Mesenchymal stem cell (in vitro differentiated cells and primary cell): ENCODE data around the gene AUTS2.

Experiments
- DNase-seq: peaks from one replicate; pipeline ENCODE4 v3.0.0-alpha.2; 2013
- H2AFZ ChIP-seq: one replicate; pipeline ENCODE4 v1.6.1; 2013; ENCODE audit warnings: low read depth, mild to moderate bottlenecking, control low read depth, inconsistent platforms, low read length, moderate library complexity
- H2AK5ac ChIP-seq: 2 replicates; pipeline ENCODE4 v1.6.1; 2013; ENCODE audit warnings: low read length, moderate library complexity, mild to moderate bottlenecking, inconsistent platforms; ENCODE audit not compliant: severe bottlenecking
- H2BK120ac ChIP-seq: one replicate; pipeline ENCODE4 v1.6.1; 2013; ENCODE audit warnings: low read depth, mild to moderate bottlenecking, inconsistent platforms, low read length, moderate library complexity
- H2BK12ac ChIP-seq, 2 experiments: one replicate each; pipeline ENCODE4 v1.6.1; 2013; ENCODE audit warnings: inconsistent platforms in 2 of 2, low read length in 2 of 2, mild to moderate bottlenecking in 2 of 2, moderate library complexity in 2 of 2, control low read depth in 1 of 2
- H2BK15ac ChIP-seq: one replicate; pipeline ENCODE4 v1.6.1; 2013; ENCODE audit warnings: mild to moderate bottlenecking, low read depth, inconsistent platforms; ENCODE audit not compliant: poor library complexity, severe bottlenecking
- H2BK5ac ChIP-seq: 2 replicates; pipeline ENCODE4 v1.6.1; 2013; ENCODE audit warnings: low read depth, mild to moderate bottlenecking, low read length, control low read depth, inconsistent platforms; ENCODE audit not compliant: poor library complexity, severe bottlenecking
- H3K14ac ChIP-seq, 2 experiments: one replicate each; pipeline ENCODE4 v1.6.1; 2013; ENCODE audit warnings: inconsistent platforms in 2 of 2, low read length in 2 of 2, control low read depth in 1 of 2, mild to moderate bottlenecking in 1 of 2, moderate library complexity in 1 of 2
- H3K18ac ChIP-seq, 2 experiments: one replicate each; pipeline ENCODE4 v1.6.1; 2013; ENCODE audit warnings: inconsistent platforms in 2 of 2, low read length in 2 of 2, control low read depth in 1 of 2, low read depth in 1 of 2, mild to moderate bottlenecking in 1 of 2
- H3K23ac ChIP-seq, 2 experiments: one replicate each; pipeline ENCODE4 v1.6.1; 2013; ENCODE audit warnings: inconsistent platforms in 2 of 2, low read length in 2 of 2, mild to moderate bottlenecking in 2 of 2, moderate library complexity in 2 of 2, control low read depth in 1 of 2
- H3K27ac ChIP-seq: 2 replicates; pipeline ENCODE4 v1.5.1; 2013; ENCODE audit warnings: mild to moderate bottlenecking, moderate library complexity, low read length, control low read depth, inconsistent platforms; ENCODE audit not compliant: poor library complexity, severe bottlenecking
- H3K27me3 ChIP-seq, 2 experiments: 2 replicates each; pipeline versions ENCODE4 v1.6.1 to v1.7.0; 2013; ENCODE audit warnings: low read length in 2 of 2, mild to moderate bottlenecking in 2 of 2, moderate library complexity in 2 of 2, control low read depth in 1 of 2, inconsistent platforms in 1 of 2; ENCODE audit not compliant: control insufficient read depth in 1 of 2, insufficient read depth in 1 of 2
- H3K36me3 ChIP-seq, 2 experiments: 2 replicates each; pipeline versions ENCODE4 v1.6.1 to v1.7.0; 2013; ENCODE audit warnings: low read length in 2 of 2, control low read depth in 1 of 2, inconsistent platforms in 1 of 2, low read depth in 1 of 2, mild to moderate bottlenecking in 1 of 2; ENCODE audit not compliant: insufficient read depth in 2 of 2, control insufficient read depth in 1 of 2
- H3K4ac ChIP-seq, 2 experiments: one replicate each; pipeline ENCODE4 v1.6.1; 2013; ENCODE audit warnings: inconsistent platforms in 2 of 2, low read length in 2 of 2, mild to moderate bottlenecking in 2 of 2, moderate library complexity in 2 of 2, control low read depth in 1 of 2, low read depth in 1 of 2
- H3K4me1 ChIP-seq: 2 replicates; pipeline ENCODE4 v1.6.1; 2013; ENCODE audit warnings: low read depth, low read length, control low read depth; ENCODE audit not compliant: control insufficient read depth, insufficient read depth
- H3K4me2 ChIP-seq: 2 replicates; pipeline ENCODE4 v1.6.1; 2013; ENCODE audit warnings: low read length, mild to moderate bottlenecking, inconsistent platforms; ENCODE audit not compliant: poor library complexity, severe bottlenecking
- H3K4me3 ChIP-seq, 2 experiments: 2 replicates each; pipeline versions ENCODE4 v1.5.1 to v1.7.0; 2013; ENCODE audit warnings: low read length in 2 of 2, mild to moderate bottlenecking in 2 of 2, control low read depth in 1 of 2, low read depth in 1 of 2; ENCODE audit not compliant: insufficient read depth in 1 of 2
- H3K79me1 ChIP-seq: replicated peaks from 2 replicates; pipeline ENCODE4 v1.6.1; 2013; ENCODE audit warnings: mild to moderate bottlenecking, control low read depth, low read length, inconsistent platforms; ENCODE audit not compliant: poor library complexity, severe bottlenecking
- H3K9ac ChIP-seq: 2 replicates; pipeline ENCODE4 v1.7.0; 2013; ENCODE audit warnings: mild to moderate bottlenecking, low read length, moderate library complexity
- H3K9me3 ChIP-seq: 2 replicates; pipeline ENCODE4 v1.7.0; 2013; ENCODE audit warnings: mild to moderate bottlenecking, low read length; ENCODE audit not compliant: control insufficient read depth
- H4K8ac ChIP-seq: one replicate; pipeline ENCODE4 v1.6.1; 2013; ENCODE audit warnings: inconsistent platforms, mild to moderate bottlenecking, low read length, moderate library complexity
- H4K91ac ChIP-seq: one replicate; pipeline ENCODE4 v1.6.1; 2013; ENCODE audit warnings: mild to moderate bottlenecking, low read length, inconsistent platforms
- WGBS: methylation state at CpG from one replicate; pipeline ENCODE4 v1.1.7; 2013; ENCODE audit warnings: mixed read lengths; 5-methylcytosine and 5-hydroxymethylcytosine counted together

AUTS2 gene

DNA sequence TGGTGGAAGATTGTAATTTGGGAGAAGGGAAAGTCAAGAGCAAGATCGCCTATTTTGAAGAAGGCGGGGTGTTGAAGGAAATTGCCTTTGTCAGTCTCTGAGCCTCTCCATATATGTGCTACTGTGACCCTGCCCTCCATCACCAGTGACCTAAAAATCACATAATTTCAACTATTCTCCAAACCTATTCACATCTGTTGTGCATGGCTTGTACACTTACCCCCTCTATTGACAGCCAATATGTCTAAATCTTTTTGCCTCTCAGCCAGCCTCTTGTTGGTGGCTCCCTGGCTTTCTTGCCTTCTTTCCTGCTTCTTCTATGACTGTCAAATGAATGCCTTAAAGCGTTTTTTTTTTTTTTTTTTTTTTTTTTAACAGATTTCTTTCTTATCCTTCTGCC is 295.6 kb downstream of the AUTS2 start:
- no peak overlapping the region for H3K4ac ChIP-seq
- no peak overlapping the region for H4K91ac ChIP-seq
- no peak overlapping the region for H2BK12ac ChIP-seq
- DNase-seq, result no peak
- H3K4me1 ChIP-seq, result peaks cover 2% of the 10 kb centered on the region
- no peaks in the 10 kb centered on the region for H3K9me3 ChIP-seq
- 65% methylated on average over 2 of the region's 3 CpGs for WGBS
- H3K14ac ChIP-seq, result no peak overlapping the region
- peaks cover 22% of the 10 kb centered on the region for H3K79me1 ChIP-seq
- no peak overlapping the region for H2BK120ac ChIP-seq
- H2BK5ac ChIP-seq, result no peak overlapping the region
- no peak overlapping the region for H3K4me3 ChIP-seq
- no peak overlapping the region for H3K23ac ChIP-seq
- no peak overlapping the region for H2AFZ ChIP-seq
- H2AK5ac ChIP-seq, result no peak overlapping the region
- H3K27me3 ChIP-seq, result no peaks in the 10 kb centered on the region
- no peak overlapping the region for H2BK15ac ChIP-seq
- H3K4me2 ChIP-seq, result no peak overlapping the region
- no peaks in the 10 kb centered on the region for H3K36me3 ChIP-seq
- no peak overlapping the region for H3K27ac ChIP-seq
- H3K18ac ChIP-seq, result no peak overlapping the region
- no peak overlapping the region for H3K9ac ChIP-seq
- H4K8ac ChIP-seq, result no peak overlapping the region

GRCh38 chr7:69895446-69895845 is 297.2 kb downstream of the AUTS2 start:
- Histone ChIP-seq H3K23ac (no peak overlapping the region), H3K9ac (no peak overlapping the region), H3K79me1 (peaks cover 22% of the 10 kb centered on the region), H4K8ac (no peak overlapping the region), H3K14ac (no peak overlapping the region), H3K4me1 (peaks cover 2% of the 10 kb centered on the region), H4K91ac (no peak overlapping the region), H3K9me3 (no peaks in the 10 kb centered on the region), H2AK5ac (no peak overlapping the region), H2BK5ac (no peak overlapping the region), H2BK12ac (no peak overlapping the region), H3K4me2 (no peak overlapping the region), H3K4ac (no peak overlapping the region), H2BK120ac (no peak overlapping the region), H3K36me3 (peaks cover 0 to 10% of the 10 kb centered on the region in 2 experiments), H3K27me3 (no peaks in the 10 kb centered on the region), H2AFZ (no peak overlapping the region), H3K4me3 (no peak overlapping the region), H3K27ac (no peak overlapping the region), H2BK15ac (no peak overlapping the region), H3K18ac (no peak overlapping the region)
- no peak for DNase-seq
- WGBS, result no CpG with 5 or more reads among the region's 2 CpGs

GRCh38 chr7:69896121-69896520 is 297.8 kb downstream of the AUTS2 start:
- Histone ChIP-seq H2AK5ac (no peak overlapping the region), H2AFZ (no peak overlapping the region), H3K9me3 (no peaks in the 10 kb centered on the region), H3K27ac (no peak overlapping the region), H3K18ac (no peak overlapping the region), H4K8ac (no peak overlapping the region), H2BK12ac (no peak overlapping the region), H3K23ac (no peak overlapping the region), H3K9ac (no peak overlapping the region), H3K27me3 (no peaks in the 10 kb centered on the region), H3K4ac (no peak overlapping the region), H3K14ac (no peak overlapping the region), H3K4me3 (no peak overlapping the region), H3K79me1 (peaks cover 20% of the 10 kb centered on the region), H3K36me3 (peaks cover 0 to 10% of the 10 kb centered on the region in 2 experiments), H2BK120ac (no peak overlapping the region), H3K4me1 (peaks cover 2% of the 10 kb centered on the region), H2BK5ac (no peak overlapping the region), H3K4me2 (no peak overlapping the region), H2BK15ac (no peak overlapping the region), H4K91ac (no peak overlapping the region)
- 90% methylated on average over 5 of the region's 5 CpGs for WGBS
- no peak for DNase-seq

GRCh38 chr7:69898189-69898588 is 299.9 kb downstream of the AUTS2 start:
- Histone ChIP-seq H3K36me3 (peaks cover 0 to 10% of the 10 kb centered on the region in 2 experiments), H3K27ac (no peak overlapping the region), H4K91ac (no peak overlapping the region), H3K9me3 (no peaks in the 10 kb centered on the region), H3K4ac (no peak overlapping the region), H2BK120ac (no peak overlapping the region), H2BK12ac (no peak overlapping the region), H3K9ac (no peak overlapping the region), H3K4me3 (no peak overlapping the region), H3K4me1 (peaks cover 2% of the 10 kb centered on the region), H3K23ac (no peak overlapping the region), H3K27me3 (no peaks in the 10 kb centered on the region), H3K79me1 (peaks cover 20% of the 10 kb centered on the region), H4K8ac (no peak overlapping the region), H2BK15ac (no peak overlapping the region), H3K14ac (no peak overlapping the region), H2BK5ac (no peak overlapping the region), H2AK5ac (no peak overlapping the region), H3K4me2 (no peak overlapping the region), H3K18ac (no peak overlapping the region), H2AFZ (no peak overlapping the region)
- 69% methylated on average over 2 of the region's 2 CpGs for WGBS
- DNase-seq, result no peak
